ENCODE data around the gene LBHD2.

The LBHD2 gene

DNA sequence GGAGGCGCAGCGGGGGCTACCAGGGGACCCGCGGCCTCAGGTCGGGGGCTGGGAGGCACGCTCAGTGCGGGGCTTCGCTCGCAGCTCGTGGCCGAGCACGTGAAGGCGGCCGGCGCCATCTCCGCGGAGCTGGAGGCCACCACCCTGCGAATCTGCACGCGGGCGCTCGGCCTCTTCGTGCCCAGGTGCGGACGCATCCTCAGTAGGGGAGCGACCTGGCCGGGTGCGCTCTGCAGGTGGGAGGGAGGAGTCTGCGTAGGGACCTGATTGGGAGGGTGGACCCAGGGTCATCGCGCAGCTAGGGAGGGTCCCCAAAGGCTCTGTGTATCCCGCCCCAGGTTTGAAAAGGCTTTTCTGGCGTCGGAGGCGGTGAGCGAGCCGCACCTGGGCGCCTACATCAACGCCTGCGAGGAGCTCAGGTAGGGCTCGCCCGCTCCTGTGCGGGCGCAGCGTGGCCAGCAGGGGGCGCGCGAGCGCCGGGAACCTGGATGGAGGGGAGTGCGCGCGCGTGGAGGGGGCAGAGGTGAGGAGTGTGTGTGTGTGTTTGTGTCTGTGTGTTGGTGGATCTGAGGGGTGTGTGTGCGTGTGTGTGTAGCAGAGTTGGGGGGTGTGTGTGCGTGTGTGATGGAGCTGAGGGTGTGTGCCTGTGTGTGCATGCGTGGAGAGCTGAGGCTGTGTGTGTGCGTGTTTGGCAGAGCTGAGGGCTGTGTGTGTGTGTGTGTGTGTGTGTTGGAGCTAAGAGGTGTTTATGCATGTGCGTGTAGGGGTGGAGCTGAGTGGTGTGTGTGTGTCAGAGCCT is 20.8 kb downstream of the LBHD2 start:
- Histone ChIP-seq H3K23ac (ENCODE audit: low read depth, low read length, poor library complexity) (peak overlapping the region; percentile 87), H3K4me2 (ENCODE audit: insufficient read depth, low read length, poor library complexity, severe bottlenecking) (peak overlapping the region; percentile 48), H3K9ac (ENCODE audit: low read depth, low read length, poor library complexity) (no peak overlapping the region), H3K4ac (ENCODE audit: low read length) (peak overlapping the region; percentile 94), H2BK12ac (ENCODE audit: low read length) (peak overlapping the region; percentile 89), H3K4me3 (ENCODE audit: low read length in 2 of 2) (peak overlapping the region in 1 of 2 donors; percentile 53), H2AFZ (ENCODE audit: low read length) (peak overlapping the region; percentile 5), H4K8ac (ENCODE audit: low read depth, low read length) (peak overlapping the region; percentile 75), H3K18ac (ENCODE audit: low read length) (peak overlapping the region; percentile 90), H2BK15ac (ENCODE audit: low read length) (peak overlapping the region; percentile 91), H3K36me3 (replicated peaks in 1 of 2; ENCODE audit: control insufficient read depth in 2 of 2, insufficient read depth in 2 of 2, low read length in 2 of 2) (no peaks in the 10 kb centered on the region), H4K91ac (ENCODE audit: low read depth, low read length, poor library complexity) (peak overlapping the region; percentile 69), H2BK120ac (ENCODE audit: low read depth, low read length) (peak overlapping the region; percentile 39), H2AK5ac (ENCODE audit: low read depth, low read length) (peak overlapping the region; percentile 94), H3K9me3 (replicated peaks in 1 of 2; ENCODE audit: control insufficient read depth in 2 of 2, insufficient read depth in 1 of 2, low read depth in 1 of 2, low read length in 2 of 2) (no peaks in the 10 kb centered on the region), H3K4me1 (ENCODE audit: control insufficient read depth in 2 of 2, insufficient read depth in 1 of 2, low read depth in 1 of 2, low read length in 2 of 2) (peaks cover 5 to 22% of the 10 kb centered on the region in 2 donors), H2BK5ac (ENCODE audit: low read length) (peak overlapping the region; percentile 10), H3K14ac (ENCODE audit: low read length) (peak overlapping the region; percentile 11), H3K79me1 (ENCODE audit: low read depth, low read length) (no peaks in the 10 kb centered on the region), H3K27me3 (ENCODE audit: control insufficient read depth in 3 of 3, insufficient read depth in 3 of 3, low read depth in 1 of 3, low read length in 3 of 3) (peaks cover 6 to 40% (median 33%) of the 10 kb centered on the region in 3 experiments), H3K27ac (replicated peaks; ENCODE audit: low read length) (no peak overlapping the region)
- WGBS, 2 donors (ENCODE audit: extremely low coverage in 2 of 2, insufficient read length in 2 of 2, insufficient replicate concordance in 1 of 2) = no CpG with 5 or more reads among the region's 59 CpGs
- DNase-seq (ENCODE audit: low spot score) = no peak

DNA sequence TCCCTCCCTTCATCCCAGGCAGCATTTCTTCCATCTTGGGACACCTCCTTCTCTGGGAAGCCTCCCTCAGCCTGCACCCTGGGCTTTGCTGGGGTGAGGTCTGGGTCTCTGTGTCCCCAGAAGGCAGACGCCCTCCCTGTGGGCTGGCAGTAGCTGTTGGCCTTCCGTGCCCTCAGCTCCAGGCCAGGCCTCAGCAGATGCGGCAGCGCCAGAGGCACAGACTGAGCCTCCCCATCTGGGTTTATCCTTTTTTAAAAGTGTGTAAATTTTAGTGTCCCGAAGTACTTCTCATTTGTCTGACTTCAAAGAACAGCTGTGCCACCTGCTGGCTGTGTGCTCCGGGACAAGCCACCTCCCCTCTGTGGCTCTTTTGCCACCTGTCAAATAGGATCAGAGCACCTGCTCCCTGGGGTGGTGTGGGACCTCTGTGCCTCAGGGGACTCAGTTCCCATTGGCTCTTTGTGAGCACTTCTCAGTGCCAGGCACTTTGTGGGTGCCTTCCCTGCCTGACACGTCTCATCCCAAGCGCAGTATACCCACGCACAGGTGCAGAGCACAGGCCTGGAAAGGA is 21.7 kb downstream of the LBHD2 start:
- H2BK12ac ChIP-seq (ENCODE audit: low read length) = no peak overlapping the region
- no peaks in the 10 kb centered on the region for H3K9me3 ChIP-seq (replicated peaks in 1 of 2; ENCODE audit: control insufficient read depth in 2 of 2, insufficient read depth in 1 of 2, low read depth in 1 of 2, low read length in 2 of 2)
- H2BK120ac ChIP-seq (ENCODE audit: low read depth, low read length) = no peak overlapping the region
- no peak overlapping the region for H3K27ac ChIP-seq (replicated peaks; ENCODE audit: low read length)
- H3K27me3 ChIP-seq (ENCODE audit: control insufficient read depth in 3 of 3, insufficient read depth in 3 of 3, low read depth in 1 of 3, low read length in 3 of 3) = peaks cover 6 to 41% (median 33%) of the 10 kb centered on the region in 3 experiments
- no peak overlapping the region for H2BK5ac ChIP-seq (ENCODE audit: low read length)
- no peak overlapping the region for H4K91ac ChIP-seq (ENCODE audit: low read depth, low read length, poor library complexity)
- H2AFZ ChIP-seq (ENCODE audit: low read length) = no peak overlapping the region
- peaks cover 13 to 26% of the 10 kb centered on the region in 2 donors for H3K4me1 ChIP-seq (ENCODE audit: control insufficient read depth in 2 of 2, insufficient read depth in 1 of 2, low read depth in 1 of 2, low read length in 2 of 2)
- H2AK5ac ChIP-seq (ENCODE audit: low read depth, low read length) = peak overlapping the region; percentile 94
- no peak for DNase-seq (ENCODE audit: low spot score)
- WGBS, 2 donors (ENCODE audit: extremely low coverage in 2 of 2, insufficient read length in 2 of 2, insufficient replicate concordance in 1 of 2) = no CpG with 5 or more reads among the region's 9 CpGs
- peak overlapping the region; percentile 1 for H3K23ac ChIP-seq (ENCODE audit: low read depth, low read length, poor library complexity)
- no peak overlapping the region for H3K9ac ChIP-seq (ENCODE audit: low read depth, low read length, poor library complexity)
- peak overlapping the region; percentile 33 for H3K18ac ChIP-seq (ENCODE audit: low read length)
- H3K4ac ChIP-seq (ENCODE audit: low read length) = peak overlapping the region; percentile 94
- no peak overlapping the region for H3K4me3 ChIP-seq (ENCODE audit: low read length in 2 of 2)
- H3K79me1 ChIP-seq (ENCODE audit: low read depth, low read length) = no peaks in the 10 kb centered on the region
- no peaks in the 10 kb centered on the region for H3K36me3 ChIP-seq (replicated peaks in 1 of 2; ENCODE audit: control insufficient read depth in 2 of 2, insufficient read depth in 2 of 2, low read length in 2 of 2)
- H4K8ac ChIP-seq (ENCODE audit: low read depth, low read length) = no peak overlapping the region
- H2BK15ac ChIP-seq (ENCODE audit: low read length) = peak overlapping the region; percentile 42
- peak overlapping the region; percentile 11 for H3K14ac ChIP-seq (ENCODE audit: low read length)
- no peak overlapping the region for H3K4me2 ChIP-seq (ENCODE audit: insufficient read depth, low read length, poor library complexity, severe bottlenecking)

DNA sequence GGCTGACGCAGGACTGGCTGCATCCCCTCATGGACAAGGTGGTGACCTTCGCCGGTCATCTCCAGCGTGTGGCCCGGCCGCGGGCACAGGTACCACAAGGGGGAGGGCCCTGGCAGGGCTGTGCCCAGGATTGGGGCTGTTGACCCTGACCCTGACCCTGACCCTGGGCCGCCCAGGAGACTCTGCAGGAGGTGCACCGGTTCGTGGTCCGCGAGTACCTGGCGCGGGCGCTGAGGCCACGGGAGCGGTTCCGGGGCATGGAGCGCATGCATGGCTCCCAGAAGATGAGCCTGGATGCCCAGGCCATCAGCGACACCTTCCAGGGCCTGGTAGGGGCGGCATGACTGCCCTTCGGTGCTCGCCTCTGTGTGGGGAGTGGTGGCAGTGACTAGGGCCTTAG is 23.4 kb downstream of the LBHD2 start:
- Histone ChIP-seq H3K4ac (ENCODE audit: low read length) (no peak overlapping the region), H3K14ac (ENCODE audit: low read length) (peak overlapping the region; percentile 56)
- no peak for DNase-seq (ENCODE audit: low spot score)

More for the DNA sequence above, 23.4 kb downstream of the LBHD2 start:
- WGBS, 2 donors (ENCODE audit: extremely low coverage in 2 of 2, insufficient read length in 2 of 2, insufficient replicate concordance in 1 of 2) = no CpG with 5 or more reads among the region's 23 CpGs
- peak overlapping the region; percentile 84 for H2BK12ac ChIP-seq (ENCODE audit: low read length)
- H3K4me1 ChIP-seq (ENCODE audit: control insufficient read depth in 2 of 2, insufficient read depth in 1 of 2, low read depth in 1 of 2, low read length in 2 of 2) = peaks cover 17 to 35% of the 10 kb centered on the region in 2 donors
- H3K23ac ChIP-seq (ENCODE audit: low read depth, low read length, poor library complexity) = no peak overlapping the region
- H4K8ac ChIP-seq (ENCODE audit: low read depth, low read length) = no peak overlapping the region
- peak overlapping the region; percentile 74 for H2BK15ac ChIP-seq (ENCODE audit: low read length)
- H3K27me3 ChIP-seq (ENCODE audit: control insufficient read depth in 3 of 3, insufficient read depth in 3 of 3, low read depth in 1 of 3, low read length in 3 of 3) = peaks cover 6 to 33% (median 29%) of the 10 kb centered on the region in 3 experiments
- peak overlapping the region; percentile 30 for H2AK5ac ChIP-seq (ENCODE audit: low read depth, low read length)
- H3K4me2 ChIP-seq (ENCODE audit: insufficient read depth, low read length, poor library complexity, severe bottlenecking) = no peak overlapping the region
- H3K9ac ChIP-seq (ENCODE audit: low read depth, low read length, poor library complexity) = no peak overlapping the region
- H3K27ac ChIP-seq (replicated peaks; ENCODE audit: low read length) = no peak overlapping the region
- H2AFZ ChIP-seq (ENCODE audit: low read length) = no peak overlapping the region
- peak overlapping the region; percentile 1 for H3K18ac ChIP-seq (ENCODE audit: low read length)
- no peak overlapping the region for H2BK5ac ChIP-seq (ENCODE audit: low read length)
- no peaks in the 10 kb centered on the region for H3K36me3 ChIP-seq (replicated peaks in 1 of 2; ENCODE audit: control insufficient read depth in 2 of 2, insufficient read depth in 2 of 2, low read length in 2 of 2)
- no peak overlapping the region for H3K4me3 ChIP-seq (ENCODE audit: low read length in 2 of 2)
- no peak overlapping the region for H2BK120ac ChIP-seq (ENCODE audit: low read depth, low read length)
- H4K91ac ChIP-seq (ENCODE audit: low read depth, low read length, poor library complexity) = no peak overlapping the region
- H3K9me3 ChIP-seq (replicated peaks in 1 of 2; ENCODE audit: control insufficient read depth in 2 of 2, insufficient read depth in 1 of 2, low read depth in 1 of 2, low read length in 2 of 2) = no peaks in the 10 kb centered on the region
- H3K79me1 ChIP-seq (ENCODE audit: low read depth, low read length) = no peaks in the 10 kb centered on the region

All from neuronal stem cell (in vitro differentiated cells).